ENCODE results near the gene IMPA2.

DNA sequence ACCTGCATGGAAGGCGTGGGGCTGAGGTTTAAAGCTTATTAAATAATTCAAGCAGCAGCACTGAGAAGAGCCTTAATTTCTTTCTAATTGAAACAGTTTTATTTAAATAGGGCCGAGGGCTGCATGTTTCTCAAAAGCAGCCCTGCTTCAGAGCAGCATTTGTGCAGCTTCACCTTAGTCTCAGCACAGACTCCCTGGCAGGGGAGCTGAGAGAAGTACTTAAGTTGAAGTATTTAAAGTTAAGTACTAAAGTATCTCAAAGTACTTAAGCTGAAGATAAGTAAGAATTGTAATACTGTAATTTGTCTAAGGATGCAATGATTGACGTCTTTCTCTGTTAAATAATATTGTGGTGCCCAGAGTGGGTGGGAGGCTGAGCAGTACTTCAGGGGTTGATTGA, 31.4 kb downstream of the IMPA2 start:
- TF ChIP-seq, protein P1, sequence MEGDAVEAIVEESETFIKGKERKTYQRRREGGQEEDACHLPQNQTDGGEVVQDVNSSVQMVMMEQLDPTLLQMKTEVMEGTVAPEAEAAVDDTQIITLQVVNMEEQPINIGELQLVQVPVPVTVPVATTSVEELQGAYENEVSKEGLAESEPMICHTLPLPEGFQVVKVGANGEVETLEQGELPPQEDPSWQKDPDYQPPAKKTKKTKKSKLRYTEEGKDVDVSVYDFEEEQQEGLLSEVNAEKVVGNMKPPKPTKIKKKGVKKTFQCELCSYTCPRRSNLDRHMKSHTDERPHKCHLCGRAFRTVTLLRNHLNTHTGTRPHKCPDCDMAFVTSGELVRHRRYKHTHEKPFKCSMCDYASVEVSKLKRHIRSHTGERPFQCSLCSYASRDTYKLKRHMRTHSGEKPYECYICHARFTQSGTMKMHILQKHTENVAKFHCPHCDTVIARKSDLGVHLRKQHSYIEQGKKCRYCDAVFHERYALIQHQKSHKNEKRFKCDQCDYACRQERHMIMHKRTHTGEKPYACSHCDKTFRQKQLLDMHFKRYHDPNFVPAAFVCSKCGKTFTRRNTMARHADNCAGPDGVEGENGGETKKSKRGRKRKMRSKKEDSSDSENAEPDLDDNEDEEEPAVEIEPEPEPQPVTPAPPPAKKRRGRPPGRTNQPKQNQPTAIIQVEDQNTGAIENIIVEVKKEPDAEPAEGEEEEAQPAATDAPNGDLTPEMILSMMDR (IDR thresholded peaks at IDR 0.05): no peak
- no peak for TF ChIP-seq POLR2A (IDR thresholded peaks at IDR 0.05)

Data from uterus (tissue), 2 donors.